ENCODE results near the gene KCNQ1OT1. TPM values are rescaled to one million over a fixed set of nuclear protein-coding genes. Genes with fewer than 3 reads are reported as not detected.
A peak's percentile ranks its signal among the peaks of the same experiment; 100 is the strongest.

Gene KCNQ1OT1
- total RNA-seq, 1 experiment from 2014 or later: 3.2 TPM

- no peak for DNase-seq (ENCODE audit: low spot score)
These were observed 3.8 kb upstream of the KCNQ1OT1 start for GRCh38 chr11:2703363-2704141.

GRCh38 chr11:2702771-2703362 is 3.1 kb upstream of the KCNQ1OT1 start:
- DNase-seq (ENCODE audit: low spot score): no peak

- DNase-seq (ENCODE audit: low spot score): no peak
These were observed 2.2 kb upstream of the KCNQ1OT1 start for GRCh38 chr11:2701898-2702434.

GRCh38 chr11:2701230-2701629 is 1.4 kb upstream of the KCNQ1OT1 start:
- no peak for DNase-seq (ENCODE audit: low spot score)

GRCh38 chr11:2700415-2701211 is 819 bp upstream of the KCNQ1OT1 start:
- peak; percentile 63 for DNase-seq (ENCODE audit: low spot score)

GRCh38 chr11:2699185-2699530 is 636 bp downstream of the KCNQ1OT1 start:
- peak; percentile 41 for DNase-seq (ENCODE audit: low spot score)

- peak; percentile 36 for DNase-seq (ENCODE audit: low spot score)
These were observed 1.2 kb downstream of the KCNQ1OT1 start for GRCh38 chr11:2698386-2699184.

- DNase-seq (ENCODE audit: low spot score): peak; percentile 26
These were observed 1.9 kb downstream of the KCNQ1OT1 start for GRCh38 chr11:2697866-2698265.

- DNase-seq (ENCODE audit: low spot score): no peak
These were observed 3.3 kb downstream of the KCNQ1OT1 start for GRCh38 chr11:2696455-2696854.

- no peak for DNase-seq (ENCODE audit: low spot score)
These were observed 4.5 kb downstream of the KCNQ1OT1 start for GRCh38 chr11:2694995-2695939.

GRCh38 chr11:2694495-2694894 is 5.3 kb downstream of the KCNQ1OT1 start:
- DNase-seq (ENCODE audit: low spot score): no peak

GRCh38 chr11:2693271-2694261 is 6.2 kb downstream of the KCNQ1OT1 start:
- DNase-seq (ENCODE audit: low spot score): no peak

GRCh38 chr11:2691991-2692875 is 7.6 kb downstream of the KCNQ1OT1 start:
- peak; percentile 35 for DNase-seq (ENCODE audit: low spot score)

GRCh38 chr11:2691355-2691761 is 8.4 kb downstream of the KCNQ1OT1 start:
- DNase-seq (ENCODE audit: low spot score): no peak

- DNase-seq (ENCODE audit: low spot score): no peak
These were observed 9.0 kb downstream of the KCNQ1OT1 start for GRCh38 chr11:2690596-2691354.

- no peak for DNase-seq (ENCODE audit: low spot score)
These were observed 9.9 kb downstream of the KCNQ1OT1 start for GRCh38 chr11:2689651-2690575.

Data from HT-29 (cell line).